Mesothelial cell of epicardium (in vitro differentiated cells): ENCODE results near the gene ATG13. TPM values are rescaled to one million over a fixed set of nuclear protein-coding genes. Genes with fewer than 3 reads are reported as not detected.
A peak's percentile ranks its signal among the peaks of the same experiment; 100 is the strongest.
"Not testable (repeated sequence)": the region's sequence is repeated elsewhere in the genome, so short reads cannot be mapped to it uniquely, and the experiment has no call there.

ENCODE experiments used
- DNase-seq, 2 experiments: peaks; one replicate each; pipeline ENCODE4 v3.0.0; 2021; ENCODE audit warnings: low spot score in 2 of 2; ENCODE audit not compliant: unreplicated experiment in 2 of 2
- H3K27ac Mint-ChIP-seq: 2 replicates; pipeline ENCODE4 v1.8.0; 2021; ENCODE audit warnings: mixed read lengths
- H3K27me3 Mint-ChIP-seq: 2 replicates; pipeline ENCODE4 v1.8.0; 2021; ENCODE audit warnings: low read depth, mixed read lengths
- H3K36me3 Mint-ChIP-seq: 2 replicates; pipeline ENCODE4 v1.8.0; 2021; ENCODE audit warnings: mixed read lengths
- H3K4me1 Mint-ChIP-seq: 2 replicates; pipeline ENCODE4 v1.8.0; 2021; ENCODE audit warnings: mixed read lengths
- H3K4me3 Mint-ChIP-seq: 2 replicates; pipeline ENCODE4 v1.8.0; 2021; ENCODE audit warnings: mild to moderate bottlenecking, moderate library complexity, mixed read lengths
- H3K9me3 Mint-ChIP-seq: 2 replicates; pipeline ENCODE4 v1.8.0; 2021; ENCODE audit warnings: mixed read lengths
- total RNA-seq: library from RNA; stranded (reverse); gene quantifications from 3 replicates; pipeline ENCODE4 v1.2.1, GENCODE V29; 2021
- TF ChIP-seq, protein P1 (sequence below): fragments of 200-600 bp; sonication (generic); IDR thresholded peaks from one replicate; pipeline ENCODE4 v1.5.0; 2021; ENCODE audit warnings: antibody characterized with exemption; ENCODE audit not compliant: unreplicated experiment

ATG13 gene
- total RNA-seq, 1 donor from 2014 or later = 67.8 TPM

DNA sequence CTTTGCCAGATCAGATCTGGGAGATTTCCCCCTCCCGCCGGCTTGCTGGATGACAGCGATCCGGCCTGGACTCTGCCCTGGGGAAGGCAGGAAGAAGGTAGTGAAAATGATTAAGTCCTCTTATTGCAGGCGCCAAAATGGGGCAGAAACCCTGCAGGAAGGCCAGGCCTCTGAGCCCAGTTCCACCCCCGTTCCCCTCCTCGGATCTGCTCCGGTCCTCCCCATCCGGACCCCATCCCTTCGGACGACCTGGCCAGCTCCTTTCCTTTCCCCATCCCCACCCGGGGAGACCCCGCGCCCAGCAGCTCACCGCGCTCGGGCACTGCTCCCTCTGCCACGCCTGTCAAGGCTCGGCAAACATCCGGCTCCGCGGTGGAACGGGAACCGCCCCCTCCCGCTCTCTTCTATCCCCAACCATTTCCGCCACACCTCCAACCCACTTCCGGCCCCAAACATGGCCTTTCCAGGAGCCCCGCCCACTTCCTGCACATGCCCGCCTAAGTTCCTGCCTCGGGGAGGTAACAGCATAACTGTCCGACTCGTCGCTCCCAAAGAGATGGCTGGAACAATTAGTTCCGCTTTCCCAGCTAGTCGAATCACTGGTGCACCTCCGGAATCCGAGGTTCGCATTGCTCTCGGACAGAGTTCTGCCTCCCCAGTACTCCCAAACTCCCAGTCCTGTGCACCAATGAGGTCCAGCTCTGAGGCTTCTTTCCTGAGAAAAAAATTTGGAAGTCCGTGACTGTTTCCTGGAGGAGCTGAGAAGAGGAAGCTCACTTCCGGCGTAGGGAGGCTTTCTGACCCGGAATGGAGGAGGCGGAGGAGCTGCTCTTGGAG lies 83.1 kb downstream of the ATG13 start, which contains the start of the genes ARHGAP1 and ZNF408:
Gene ARHGAP1 (minus strand): TSS at position 379 of the 837 bp plus-strand sequence. CDS start 4,512 bp downstream, outside the sequence.
Gene ZNF408 (plus strand): TSS at position 791 of the 837 bp plus-strand sequence. CDS start 17 bp downstream, at position 808.
- peaks cover 33% of the 10 kb centered on the region for H3K4me1 Mint-ChIP-seq
- DNase-seq = peak; percentile 96 to 98
- TF ChIP-seq, protein P1, sequence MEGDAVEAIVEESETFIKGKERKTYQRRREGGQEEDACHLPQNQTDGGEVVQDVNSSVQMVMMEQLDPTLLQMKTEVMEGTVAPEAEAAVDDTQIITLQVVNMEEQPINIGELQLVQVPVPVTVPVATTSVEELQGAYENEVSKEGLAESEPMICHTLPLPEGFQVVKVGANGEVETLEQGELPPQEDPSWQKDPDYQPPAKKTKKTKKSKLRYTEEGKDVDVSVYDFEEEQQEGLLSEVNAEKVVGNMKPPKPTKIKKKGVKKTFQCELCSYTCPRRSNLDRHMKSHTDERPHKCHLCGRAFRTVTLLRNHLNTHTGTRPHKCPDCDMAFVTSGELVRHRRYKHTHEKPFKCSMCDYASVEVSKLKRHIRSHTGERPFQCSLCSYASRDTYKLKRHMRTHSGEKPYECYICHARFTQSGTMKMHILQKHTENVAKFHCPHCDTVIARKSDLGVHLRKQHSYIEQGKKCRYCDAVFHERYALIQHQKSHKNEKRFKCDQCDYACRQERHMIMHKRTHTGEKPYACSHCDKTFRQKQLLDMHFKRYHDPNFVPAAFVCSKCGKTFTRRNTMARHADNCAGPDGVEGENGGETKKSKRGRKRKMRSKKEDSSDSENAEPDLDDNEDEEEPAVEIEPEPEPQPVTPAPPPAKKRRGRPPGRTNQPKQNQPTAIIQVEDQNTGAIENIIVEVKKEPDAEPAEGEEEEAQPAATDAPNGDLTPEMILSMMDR = no peak
- H3K9me3 Mint-ChIP-seq = no peaks in the 10 kb centered on the region
- H3K4me3 Mint-ChIP-seq = peak within 1 kb of the TSS; percentile 100
- H3K27me3 Mint-ChIP-seq = no peaks in the 10 kb centered on the region
- H3K27ac Mint-ChIP-seq = peak within 1 kb of the TSS; percentile 99
- H3K36me3 Mint-ChIP-seq = peaks cover 17% of the 10 kb centered on the region

DNA sequence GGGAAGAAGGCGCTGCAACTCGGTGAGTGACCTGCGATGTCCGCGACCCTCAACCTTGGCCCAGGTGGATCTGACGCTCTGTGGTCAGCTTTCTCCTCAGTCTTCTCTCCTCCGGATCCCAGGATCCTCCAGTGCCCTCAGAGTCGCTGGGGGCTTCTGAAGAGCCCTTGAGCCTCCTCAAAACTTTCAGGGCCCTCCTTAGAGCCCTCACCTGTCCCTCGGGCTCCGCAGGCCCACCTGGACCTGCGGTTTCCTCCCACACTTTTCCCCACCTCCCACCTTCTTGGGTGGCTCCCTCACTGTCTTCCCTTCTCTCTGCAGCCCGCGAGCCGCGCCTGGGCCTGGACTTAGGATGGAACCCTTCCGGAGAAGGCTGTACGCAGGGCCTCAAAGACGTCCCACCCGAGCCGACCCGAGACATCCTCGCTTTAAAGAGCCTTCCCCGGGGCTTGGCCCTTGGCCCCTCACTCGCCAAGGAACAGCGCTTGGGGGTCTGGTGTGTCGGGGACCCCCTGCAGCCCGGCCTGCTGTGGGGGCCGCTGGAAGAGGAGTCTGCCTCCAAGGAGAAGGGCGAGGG lies 83.8 kb downstream of the ATG13 start:
- Mint-ChIP-seq H3K4me1 (peaks cover 33% of the 10 kb centered on the region), H3K9me3 (no peaks in the 10 kb centered on the region), H3K27ac (peak overlapping the region; percentile 99), H3K36me3 (peaks cover 19% of the 10 kb centered on the region), H3K27me3 (no peaks in the 10 kb centered on the region), H3K4me3 (peak overlapping the region; percentile 100)
- DNase-seq = no peak
- TF ChIP-seq, protein P1 = no peak

DNA sequence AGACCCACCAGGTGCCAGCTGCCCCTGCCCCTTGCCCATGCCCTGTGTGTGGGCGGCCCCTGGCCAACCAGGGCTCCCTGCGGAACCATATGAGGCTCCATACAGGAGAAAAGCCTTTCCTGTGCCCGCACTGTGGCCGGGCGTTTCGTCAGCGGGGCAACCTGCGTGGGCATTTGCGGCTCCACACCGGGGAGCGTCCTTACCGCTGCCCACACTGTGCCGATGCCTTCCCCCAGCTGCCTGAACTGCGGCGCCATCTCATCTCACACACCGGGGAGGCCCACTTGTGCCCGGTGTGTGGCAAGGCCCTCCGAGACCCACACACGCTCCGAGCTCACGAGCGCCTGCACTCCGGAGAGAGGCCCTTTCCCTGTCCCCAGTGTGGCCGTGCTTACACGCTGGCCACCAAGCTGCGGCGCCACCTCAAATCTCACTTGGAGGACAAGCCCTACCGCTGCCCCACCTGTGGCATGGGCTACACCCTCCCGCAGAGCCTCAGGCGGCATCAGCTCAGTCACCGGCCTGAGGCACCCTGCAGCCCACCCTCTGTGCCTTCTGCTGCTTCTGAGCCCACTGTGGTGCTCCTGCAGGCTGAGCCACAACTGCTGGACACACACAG lies 87.8 kb downstream of the ATG13 start:
- DNase-seq = no peak
- Mint-ChIP-seq H3K27ac (no peak overlapping the region), H3K4me1 (peaks cover 18% of the 10 kb centered on the region), H3K36me3 (peaks cover 30% of the 10 kb centered on the region), H3K27me3 (no peaks in the 10 kb centered on the region), H3K9me3 (no peaks in the 10 kb centered on the region), H3K4me3 (no peak overlapping the region)
- TF ChIP-seq, protein P1 = no peak

DNA sequence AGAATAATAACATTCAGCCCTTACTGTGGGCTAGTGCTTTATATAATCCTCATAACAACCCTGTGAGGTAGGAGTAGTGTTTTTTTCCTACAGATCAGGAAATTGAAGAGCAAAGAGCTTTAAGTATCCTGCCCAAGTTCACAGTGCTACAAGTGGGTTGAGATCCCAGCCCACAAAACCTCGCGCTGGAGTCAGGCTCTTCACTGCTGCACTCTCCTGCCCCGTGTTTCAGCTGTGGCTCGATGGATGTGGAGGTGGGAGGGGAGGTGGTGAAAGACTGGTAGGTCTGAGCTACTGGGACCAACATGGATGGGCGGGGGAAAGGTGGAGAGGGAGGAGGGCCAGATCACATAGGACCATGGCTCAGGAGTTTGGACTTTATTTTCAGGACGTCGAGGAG lies 89.5 kb downstream of the ATG13 start:
- TF ChIP-seq, protein P1 = no peak
- Mint-ChIP-seq H3K27me3 (no peaks in the 10 kb centered on the region), H3K9me3 (no peaks in the 10 kb centered on the region), H3K4me3 (no peak overlapping the region), H3K4me1 (peaks cover 8% of the 10 kb centered on the region), H3K36me3 (peaks cover 26% of the 10 kb centered on the region), H3K27ac (no peak overlapping the region)
- DNase-seq = no peak

DNA sequence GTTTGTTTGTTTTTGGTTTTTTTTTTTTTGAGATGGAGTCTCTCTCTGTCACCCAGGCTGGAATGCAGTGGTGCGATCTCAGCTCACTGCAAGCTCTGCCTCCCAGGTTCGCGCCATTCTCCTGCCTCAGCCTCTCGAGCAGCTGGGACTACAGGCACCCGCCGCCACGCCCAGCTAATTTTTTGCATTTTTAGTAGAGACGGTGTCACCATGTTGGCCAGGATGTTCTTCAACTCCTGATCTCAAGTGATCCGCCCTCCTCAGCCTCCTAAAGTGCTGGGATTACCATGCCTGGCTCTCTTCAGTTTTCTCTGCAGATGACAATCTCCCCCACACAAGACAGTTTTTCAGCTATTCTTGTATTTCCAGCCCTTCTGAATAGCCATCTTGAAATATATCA lies 92.0 kb downstream of the ATG13 start:
- not testable (repeated sequence) for H3K9me3 Mint-ChIP-seq, H3K4me3 Mint-ChIP-seq, H3K27ac Mint-ChIP-seq, H3K27me3 Mint-ChIP-seq, DNase-seq, H3K4me1 Mint-ChIP-seq
- peaks cover 15% of the 10 kb centered on the region for H3K36me3 Mint-ChIP-seq

DNA sequence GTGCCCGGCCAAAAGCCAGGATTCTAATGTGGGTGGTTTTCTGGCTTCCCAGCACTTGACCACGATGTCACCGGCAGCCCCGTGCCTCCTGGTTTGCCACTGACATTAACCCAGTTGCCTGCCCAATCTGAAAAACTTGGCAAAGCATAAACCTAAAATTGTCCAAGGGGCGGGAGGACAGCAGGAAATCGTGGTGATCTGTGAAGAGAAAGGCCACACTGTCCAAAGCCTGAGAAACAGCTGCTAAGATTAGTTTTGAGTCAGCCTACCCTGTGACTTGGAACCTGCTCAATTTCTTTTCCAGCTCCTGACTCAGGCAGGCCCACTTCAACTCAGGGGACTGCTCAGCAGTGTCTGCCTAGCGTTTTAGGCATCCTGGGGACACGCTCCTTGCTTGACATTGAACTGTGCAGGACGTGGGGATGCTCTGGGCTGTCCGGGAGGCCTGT lies 93.5 kb downstream of the ATG13 start:
- no peaks in the 10 kb centered on the region for H3K27me3 Mint-ChIP-seq
- TF ChIP-seq, protein P1 = no peak
- no peak overlapping the region for H3K4me3 Mint-ChIP-seq
- H3K9me3 Mint-ChIP-seq = no peaks in the 10 kb centered on the region
- no peak for DNase-seq
- peaks cover 11% of the 10 kb centered on the region for H3K36me3 Mint-ChIP-seq
- no peak overlapping the region for H3K27ac Mint-ChIP-seq
- H3K4me1 Mint-ChIP-seq = no peaks in the 10 kb centered on the region
